Measurements from ENCODE around the gene CREBBP.

Gene CREBBP

GRCh38 chr16:3761375-3762106, 119.0 kb downstream of the CREBBP start:
- TF ChIP-seq SIN3A (IDR thresholded peaks at IDR 0.05; ENCODE audit: borderline replicate concordance, insufficient read depth, low read length) (no peak), TAF1 (IDR thresholded peaks at IDR 0.05; ENCODE audit: borderline replicate concordance, insufficient read depth, low read length) (no peak), REST (IDR thresholded peaks at IDR 0.05; ENCODE audit: insufficient read depth in 1 of 2, low read depth in 2 of 2, low read length in 2 of 2) (no peak), FOXP2 (optimal IDR thresholded peaks at IDR 0.05; ENCODE audit: borderline replicate concordance, extremely low read depth, extremely low read length, insufficient read depth) (no peak), POLR2AphosphoS5 (IDR thresholded peaks at IDR 0.05; ENCODE audit: low read depth, low read length) (no peak)

GRCh38 chr16:3760518-3760917, 120.0 kb downstream of the CREBBP start:
- TF ChIP-seq FOXP2 (optimal IDR thresholded peaks at IDR 0.05; ENCODE audit: borderline replicate concordance, extremely low read depth, extremely low read length, insufficient read depth), result no peak
- TF ChIP-seq TAF1 (IDR thresholded peaks at IDR 0.05; ENCODE audit: borderline replicate concordance, insufficient read depth, low read length), result no peak
- no peak for TF ChIP-seq POLR2AphosphoS5 (IDR thresholded peaks at IDR 0.05; ENCODE audit: low read depth, low read length)
- no peak for TF ChIP-seq REST (IDR thresholded peaks at IDR 0.05; ENCODE audit: insufficient read depth in 1 of 2, low read depth in 2 of 2, low read length in 2 of 2)
- no peak for TF ChIP-seq SIN3A (IDR thresholded peaks at IDR 0.05; ENCODE audit: borderline replicate concordance, insufficient read depth, low read length)

- TF ChIP-seq POLR2AphosphoS5 (IDR thresholded peaks at IDR 0.05; ENCODE audit: low read depth, low read length) (no peak), SIN3A (IDR thresholded peaks at IDR 0.05; ENCODE audit: borderline replicate concordance, insufficient read depth, low read length) (no peak), REST (IDR thresholded peaks at IDR 0.05; ENCODE audit: insufficient read depth in 1 of 2, low read depth in 2 of 2, low read length in 2 of 2) (no peak), TAF1 (IDR thresholded peaks at IDR 0.05; ENCODE audit: borderline replicate concordance, insufficient read depth, low read length) (no peak), FOXP2 (optimal IDR thresholded peaks at IDR 0.05; ENCODE audit: borderline replicate concordance, extremely low read depth, extremely low read length, insufficient read depth) (no peak)
Observed at GRCh38 chr16:3759736-3760135, 120.8 kb downstream of the CREBBP start.

- TF ChIP-seq FOXP2 (optimal IDR thresholded peaks at IDR 0.05; ENCODE audit: borderline replicate concordance, extremely low read depth, extremely low read length, insufficient read depth) (no peak), REST (IDR thresholded peaks at IDR 0.05; ENCODE audit: insufficient read depth in 1 of 2, low read depth in 2 of 2, low read length in 2 of 2) (no peak), POLR2AphosphoS5 (IDR thresholded peaks at IDR 0.05; ENCODE audit: low read depth, low read length) (no peak), TAF1 (IDR thresholded peaks at IDR 0.05; ENCODE audit: borderline replicate concordance, insufficient read depth, low read length) (no peak), SIN3A (IDR thresholded peaks at IDR 0.05; ENCODE audit: borderline replicate concordance, insufficient read depth, low read length) (no peak)
Observed at GRCh38 chr16:3756113-3756512, 124.4 kb downstream of the CREBBP start.
